ENCODE measurements around the gene MT1B. TPM values are rescaled to one million over a fixed set of nuclear protein-coding genes. Genes with fewer than 3 reads are reported as not detected.
"Not testable (repeated sequence)": the region's sequence is repeated elsewhere in the genome, so short reads cannot be mapped to it uniquely, and the experiment has no call there.

MT1B gene
- total RNA-seq, 1 donor from 2014 or later, result not detected

- H3K4me3 ChIP-seq (ENCODE audit: low read depth, low read length), result peak overlapping the region; percentile 66
- TF ChIP-seq, protein P1, sequence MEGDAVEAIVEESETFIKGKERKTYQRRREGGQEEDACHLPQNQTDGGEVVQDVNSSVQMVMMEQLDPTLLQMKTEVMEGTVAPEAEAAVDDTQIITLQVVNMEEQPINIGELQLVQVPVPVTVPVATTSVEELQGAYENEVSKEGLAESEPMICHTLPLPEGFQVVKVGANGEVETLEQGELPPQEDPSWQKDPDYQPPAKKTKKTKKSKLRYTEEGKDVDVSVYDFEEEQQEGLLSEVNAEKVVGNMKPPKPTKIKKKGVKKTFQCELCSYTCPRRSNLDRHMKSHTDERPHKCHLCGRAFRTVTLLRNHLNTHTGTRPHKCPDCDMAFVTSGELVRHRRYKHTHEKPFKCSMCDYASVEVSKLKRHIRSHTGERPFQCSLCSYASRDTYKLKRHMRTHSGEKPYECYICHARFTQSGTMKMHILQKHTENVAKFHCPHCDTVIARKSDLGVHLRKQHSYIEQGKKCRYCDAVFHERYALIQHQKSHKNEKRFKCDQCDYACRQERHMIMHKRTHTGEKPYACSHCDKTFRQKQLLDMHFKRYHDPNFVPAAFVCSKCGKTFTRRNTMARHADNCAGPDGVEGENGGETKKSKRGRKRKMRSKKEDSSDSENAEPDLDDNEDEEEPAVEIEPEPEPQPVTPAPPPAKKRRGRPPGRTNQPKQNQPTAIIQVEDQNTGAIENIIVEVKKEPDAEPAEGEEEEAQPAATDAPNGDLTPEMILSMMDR (conservative IDR thresholded peaks at IDR 0.05; ENCODE audit: low read depth, low read length), result no peak
- no peak for DNase-seq (ENCODE audit: low read depth)
These were observed 33.5 kb upstream of the MT1B start for GRCh38 chr16:56618138-56618537.

GRCh38 chr16:56620339-56620897 lies 31.3 kb upstream of the MT1B start:
- TF ChIP-seq, protein P1 (conservative IDR thresholded peaks at IDR 0.05; ENCODE audit: low read depth, low read length), result no peak
- H3K4me3 ChIP-seq (ENCODE audit: low read depth, low read length), result no peak overlapping the region
- no peak for DNase-seq (ENCODE audit: low read depth)

DNA sequence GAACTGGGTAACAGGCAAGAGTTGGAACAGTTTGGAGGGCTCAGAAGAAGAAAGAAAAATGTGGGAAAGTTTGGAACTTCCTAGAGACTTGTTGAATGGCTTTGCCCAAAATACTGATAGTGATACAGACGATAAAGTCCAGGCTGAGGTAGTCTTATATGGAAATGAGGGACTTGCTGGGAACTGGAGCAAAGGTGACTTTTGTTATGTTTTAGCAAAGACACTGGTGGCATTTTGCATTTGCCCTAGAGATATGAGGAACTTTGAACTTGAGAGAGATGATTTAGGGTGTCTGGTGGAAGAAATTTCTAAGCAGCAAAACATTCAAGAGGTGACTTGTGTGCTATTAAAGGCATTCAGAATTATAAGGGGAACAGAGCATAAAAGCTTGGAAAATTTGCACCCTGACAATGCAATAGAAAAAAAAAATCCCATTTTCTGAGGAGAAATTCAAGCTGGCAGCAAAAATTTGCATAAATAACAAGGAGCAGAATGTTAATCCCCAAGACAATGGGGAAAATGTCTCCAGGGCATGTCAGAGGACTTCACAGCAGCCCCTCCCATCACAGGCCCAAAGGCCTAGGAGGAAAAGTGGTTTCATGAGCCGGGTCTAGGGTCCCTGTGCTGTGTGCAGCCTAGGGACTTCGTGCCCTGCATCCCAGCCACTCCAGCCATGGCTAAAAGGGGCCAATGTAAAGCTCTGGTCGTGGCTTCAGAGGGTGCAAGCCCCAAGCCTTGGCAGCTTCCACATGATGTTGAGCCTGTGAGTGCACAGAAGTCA lies 29.8 kb upstream of the MT1B start:
- H3K4me3 ChIP-seq (ENCODE audit: low read depth, low read length); DNase-seq (ENCODE audit: low read depth): not testable (repeated sequence)

- DNase-seq (ENCODE audit: low read depth), result not testable (repeated sequence)
These were observed 28.5 kb upstream of the MT1B start for GRCh38 chr16:56623184-56623583.

DNA sequence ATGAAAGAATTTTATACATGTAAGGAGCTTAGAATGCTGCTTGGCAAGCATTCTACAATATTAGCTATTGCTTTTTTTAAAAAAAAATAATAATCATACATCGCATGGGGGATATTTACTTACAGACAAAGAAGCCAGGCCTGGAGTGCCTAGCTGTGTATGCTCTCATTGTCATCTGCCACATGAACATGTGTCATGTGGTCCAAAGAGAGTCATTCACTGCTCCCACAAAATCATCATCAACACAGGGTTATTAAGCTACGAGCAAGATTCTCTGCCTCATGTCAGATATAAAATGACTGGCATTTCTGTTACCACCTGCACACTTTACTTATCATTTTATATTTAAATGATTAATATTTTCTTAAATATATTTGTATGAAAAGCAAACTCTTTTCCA lies 28.0 kb upstream of the MT1B start:
- H3K4me3 ChIP-seq (ENCODE audit: low read depth, low read length), result no peak overlapping the region

More at GRCh38 chr16:56623184-56623583, 28.5 kb upstream of the MT1B start:
- not testable (repeated sequence) for H3K4me3 ChIP-seq (ENCODE audit: low read depth, low read length)

DNA sequence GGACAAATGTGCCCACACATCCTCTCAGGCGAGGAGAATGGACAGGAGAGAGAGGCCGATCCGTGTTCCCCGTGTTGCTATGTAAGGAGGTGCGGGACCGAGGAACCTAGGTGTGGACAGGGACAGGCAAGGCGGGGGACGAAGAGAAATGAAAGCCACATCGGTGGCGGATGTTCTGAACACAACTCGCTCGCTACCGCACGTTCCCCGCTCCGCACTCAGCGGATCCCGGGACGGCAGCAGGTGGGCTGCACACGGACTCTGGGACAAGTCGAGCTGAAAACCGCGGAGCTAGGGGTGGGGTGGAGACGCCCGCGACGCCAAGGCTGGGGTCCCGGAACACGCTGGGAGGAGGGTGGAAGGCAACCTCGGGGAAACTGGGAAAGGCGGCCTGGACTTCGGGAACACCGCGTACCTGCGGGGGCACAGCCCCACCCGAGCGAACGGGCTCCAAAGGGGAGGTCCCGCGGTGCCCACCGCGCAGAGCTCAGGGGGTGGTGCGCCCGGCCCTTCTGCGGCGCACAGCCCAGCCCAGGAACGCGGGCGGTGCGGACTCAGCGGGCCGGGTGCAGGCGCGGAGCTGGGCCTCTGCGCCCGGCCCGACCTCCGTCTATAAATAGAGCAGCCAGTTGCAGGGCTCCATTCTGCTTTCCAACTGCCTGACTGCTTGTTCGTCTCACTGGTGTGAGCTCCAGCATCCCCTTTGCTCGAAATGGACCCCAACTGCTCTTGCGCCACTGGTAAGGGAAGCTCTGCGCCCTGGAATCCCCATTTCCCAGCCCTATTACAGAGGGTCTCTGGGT lies 26.3 kb upstream of the MT1B start, which contains the start of gene MT1E:
Gene MT1E, plus strand, starts transcription at position 642 of the 803 bp plus-strand sequence. Its CDS starts 71 bp downstream, at position 713.
- TF ChIP-seq, protein P1 (conservative IDR thresholded peaks at IDR 0.05; ENCODE audit: low read depth, low read length), result no peak
- DNase-seq (ENCODE audit: low read depth), result no peak
- H3K4me3 ChIP-seq (ENCODE audit: low read depth, low read length), result peak within 1 kb of the TSS; percentile 63

More for the DNA sequence above, 28.0 kb upstream of the MT1B start:
- TF ChIP-seq, protein P1 (conservative IDR thresholded peaks at IDR 0.05; ENCODE audit: low read depth, low read length), result no peak
- DNase-seq (ENCODE audit: low read depth), result no peak

DNA sequence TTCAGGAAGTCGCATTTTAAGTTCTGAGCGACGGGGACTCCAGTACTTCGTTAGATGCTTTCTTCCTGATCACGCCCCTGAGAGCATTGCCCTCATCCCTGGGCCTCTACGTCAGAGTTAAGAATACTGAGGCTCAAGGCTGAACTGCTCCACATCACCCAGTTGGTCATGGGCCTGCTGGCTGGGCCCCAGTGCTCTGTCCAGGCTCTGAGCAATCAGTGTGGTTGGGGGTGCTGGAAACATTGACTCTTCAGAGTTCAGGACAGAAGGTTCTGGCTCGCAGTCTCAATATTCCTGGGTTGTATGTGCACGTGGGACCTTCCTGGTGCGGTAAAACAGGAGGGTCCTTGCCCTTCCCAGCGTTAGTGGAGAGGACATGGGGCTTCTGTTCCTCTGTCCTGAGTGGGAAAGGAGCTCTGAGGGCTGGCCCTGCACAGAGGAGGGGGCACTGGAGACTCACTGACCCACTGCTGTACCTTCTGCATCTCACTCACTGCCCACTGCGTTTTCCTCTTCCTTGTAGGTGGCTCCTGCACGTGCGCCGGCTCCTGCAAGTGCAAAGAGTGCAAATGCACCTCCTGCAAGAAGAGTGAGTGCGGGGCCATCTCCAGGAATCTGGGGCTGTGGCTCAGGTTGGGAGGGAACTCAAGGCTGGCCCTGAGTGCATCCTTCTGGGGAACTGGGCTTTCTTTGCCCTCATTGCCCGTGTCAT lies 25.6 kb upstream of the MT1B start:
- DNase-seq (ENCODE audit: low read depth), result no peak
- peak overlapping the region; percentile 63 for H3K4me3 ChIP-seq (ENCODE audit: low read depth, low read length)
- TF ChIP-seq, protein P1 (conservative IDR thresholded peaks at IDR 0.05; ENCODE audit: low read depth, low read length), result no peak

All from epithelial cell of proximal tubule (primary cell).